ENCODE measurements around the gene THUMPD2.

THUMPD2 gene

DNA sequence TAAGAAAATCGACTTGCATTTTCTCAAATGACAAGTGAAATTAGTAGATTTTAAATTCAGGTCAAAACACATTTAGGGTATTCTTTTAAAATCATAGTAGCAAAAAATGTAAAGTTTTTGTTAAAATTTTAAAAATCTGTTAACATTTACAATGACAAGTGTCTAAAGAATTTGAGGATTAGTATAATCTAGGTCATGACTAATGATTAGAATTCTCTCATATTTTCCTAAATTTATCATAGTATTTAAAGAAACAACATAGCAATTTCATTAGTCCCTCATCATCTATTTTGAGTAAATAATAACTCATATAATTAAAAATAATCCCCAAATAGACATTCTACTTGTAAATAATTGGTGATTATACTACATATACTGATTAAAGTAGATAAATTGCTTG lies 23.6 kb downstream of the THUMPD2 start:
- TF ChIP-seq, protein P1, sequence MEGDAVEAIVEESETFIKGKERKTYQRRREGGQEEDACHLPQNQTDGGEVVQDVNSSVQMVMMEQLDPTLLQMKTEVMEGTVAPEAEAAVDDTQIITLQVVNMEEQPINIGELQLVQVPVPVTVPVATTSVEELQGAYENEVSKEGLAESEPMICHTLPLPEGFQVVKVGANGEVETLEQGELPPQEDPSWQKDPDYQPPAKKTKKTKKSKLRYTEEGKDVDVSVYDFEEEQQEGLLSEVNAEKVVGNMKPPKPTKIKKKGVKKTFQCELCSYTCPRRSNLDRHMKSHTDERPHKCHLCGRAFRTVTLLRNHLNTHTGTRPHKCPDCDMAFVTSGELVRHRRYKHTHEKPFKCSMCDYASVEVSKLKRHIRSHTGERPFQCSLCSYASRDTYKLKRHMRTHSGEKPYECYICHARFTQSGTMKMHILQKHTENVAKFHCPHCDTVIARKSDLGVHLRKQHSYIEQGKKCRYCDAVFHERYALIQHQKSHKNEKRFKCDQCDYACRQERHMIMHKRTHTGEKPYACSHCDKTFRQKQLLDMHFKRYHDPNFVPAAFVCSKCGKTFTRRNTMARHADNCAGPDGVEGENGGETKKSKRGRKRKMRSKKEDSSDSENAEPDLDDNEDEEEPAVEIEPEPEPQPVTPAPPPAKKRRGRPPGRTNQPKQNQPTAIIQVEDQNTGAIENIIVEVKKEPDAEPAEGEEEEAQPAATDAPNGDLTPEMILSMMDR (IDR thresholded peaks at IDR 0.05; ENCODE audit: insufficient read depth, missing control alignments): no peak
- FAIRE-seq (no peak), DNase-seq (ENCODE audit: insufficient read length, low spot score) (no peak)

DNA sequence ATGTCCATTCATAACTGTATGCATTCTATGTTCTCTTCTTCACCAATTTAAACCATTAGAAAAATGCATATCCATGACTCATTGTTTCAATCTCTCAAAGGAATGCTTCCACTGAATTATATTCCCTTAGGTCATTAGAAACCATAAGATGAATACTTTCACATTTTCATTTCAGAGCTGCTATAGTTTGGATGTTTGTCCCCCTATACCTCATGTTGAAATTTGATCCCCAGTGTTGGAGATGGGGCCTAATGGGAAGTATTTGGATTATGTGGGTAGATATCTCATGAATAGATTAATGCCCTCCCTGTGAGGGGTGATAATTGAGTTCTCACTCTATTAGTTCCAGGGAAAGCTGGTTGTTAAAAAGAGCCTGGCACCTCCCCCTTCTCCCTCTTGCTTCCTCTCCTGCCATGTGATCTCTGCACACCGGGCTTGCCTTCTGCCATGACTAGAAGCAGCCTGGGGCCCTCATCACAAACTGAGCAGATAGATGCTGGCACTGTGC lies 35.7 kb downstream of the THUMPD2 start:
- FAIRE-seq: peak; percentile 80
- TF ChIP-seq, protein P1 (IDR thresholded peaks at IDR 0.05; ENCODE audit: insufficient read depth, missing control alignments): no peak
- no peak for DNase-seq (ENCODE audit: insufficient read length, low spot score)

DNA sequence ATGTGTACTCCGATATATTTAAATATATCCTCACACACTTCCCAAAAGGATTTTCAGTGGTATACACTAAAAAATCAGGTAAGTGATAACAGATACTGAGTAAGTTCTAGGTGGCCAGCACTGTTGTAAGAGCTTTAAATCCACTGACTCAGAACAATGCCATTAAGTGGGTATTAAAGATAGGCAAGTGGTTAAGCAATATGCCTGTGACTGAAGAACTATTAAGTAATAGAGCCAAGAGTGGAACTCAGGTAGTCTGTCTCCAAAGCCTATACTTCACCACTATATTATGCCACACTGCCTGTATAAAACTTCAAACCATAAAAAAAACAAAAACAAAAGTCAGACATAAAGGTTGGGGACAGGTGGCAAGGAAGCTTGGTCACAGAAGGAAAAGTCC lies 37.2 kb downstream of the THUMPD2 start:
- TF ChIP-seq, protein P1 (IDR thresholded peaks at IDR 0.05; ENCODE audit: insufficient read depth, missing control alignments): no peak
- DNase-seq (ENCODE audit: insufficient read length, low spot score) (no peak), FAIRE-seq (peak; percentile 6)

DNA sequence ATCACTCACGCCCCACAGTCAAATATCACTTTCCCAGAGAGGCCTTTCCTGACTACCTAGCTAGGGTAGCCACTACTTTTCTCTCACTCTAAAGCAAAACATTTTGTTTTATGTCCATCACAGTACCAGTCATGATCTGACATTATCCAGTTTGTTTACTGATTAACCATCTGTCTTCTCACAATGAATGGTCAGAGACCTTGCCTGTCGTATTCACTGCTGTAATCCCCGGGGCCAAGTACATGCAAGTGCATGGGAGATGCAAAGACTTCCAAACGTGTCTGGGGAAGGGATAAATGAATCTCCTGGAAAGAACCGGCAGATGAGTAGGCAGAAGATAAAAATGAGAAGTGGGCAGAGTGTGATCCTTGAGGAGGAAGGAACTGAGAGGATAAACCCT lies 39.7 kb downstream of the THUMPD2 start:
- TF ChIP-seq, protein P1 (IDR thresholded peaks at IDR 0.05; ENCODE audit: insufficient read depth, missing control alignments): no peak
- DNase-seq (ENCODE audit: insufficient read length, low spot score) (no peak), FAIRE-seq (peak; percentile 90)

DNA sequence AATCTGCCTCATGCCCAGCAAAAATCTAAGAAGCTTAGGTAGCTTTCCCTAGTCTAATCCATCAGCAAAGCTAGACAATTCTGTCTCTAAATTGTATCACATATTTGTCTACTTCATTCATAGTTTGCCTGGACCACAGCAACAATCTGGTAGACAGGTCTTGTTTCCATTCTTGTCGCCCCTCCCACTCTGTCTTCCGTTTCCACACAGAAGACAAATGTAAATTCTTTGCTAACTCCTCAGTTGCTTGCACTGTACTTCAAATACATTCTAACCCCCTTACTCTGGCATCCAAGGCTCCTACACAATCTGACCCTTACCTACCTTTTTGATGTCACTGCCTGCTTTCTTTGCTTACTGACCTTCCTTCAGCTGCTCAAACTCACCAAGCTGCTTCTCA lies 40.1 kb downstream of the THUMPD2 start:
- no peak for DNase-seq (ENCODE audit: insufficient read length, low spot score)
- FAIRE-seq: peak; percentile 84
- TF ChIP-seq, protein P1 (IDR thresholded peaks at IDR 0.05; ENCODE audit: insufficient read depth, missing control alignments): no peak

DNA sequence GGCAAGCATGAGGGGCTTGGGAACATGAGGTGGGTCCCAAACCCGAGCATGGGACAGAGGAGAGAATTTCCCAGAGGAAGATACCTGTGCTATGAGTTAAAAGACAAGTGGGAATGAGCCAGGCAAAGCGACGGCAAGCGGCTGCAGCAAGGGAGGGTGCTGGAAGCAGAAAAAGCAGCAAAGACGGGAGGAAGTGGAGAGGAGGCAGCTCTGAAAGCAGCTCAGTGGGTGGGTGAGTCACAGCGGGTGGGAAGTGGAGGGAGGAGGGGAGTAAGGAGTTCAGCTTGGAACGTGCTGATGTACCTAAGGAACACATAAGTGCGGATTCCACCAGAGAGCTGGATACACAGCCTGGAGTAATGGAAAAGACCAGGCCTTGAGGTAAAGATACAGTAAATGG lies 41.4 kb downstream of the THUMPD2 start:
- TF ChIP-seq, protein P1 (IDR thresholded peaks at IDR 0.05; ENCODE audit: insufficient read depth, missing control alignments): no peak
- DNase-seq (ENCODE audit: insufficient read length, low spot score) (no peak), FAIRE-seq (no peak)

DNA sequence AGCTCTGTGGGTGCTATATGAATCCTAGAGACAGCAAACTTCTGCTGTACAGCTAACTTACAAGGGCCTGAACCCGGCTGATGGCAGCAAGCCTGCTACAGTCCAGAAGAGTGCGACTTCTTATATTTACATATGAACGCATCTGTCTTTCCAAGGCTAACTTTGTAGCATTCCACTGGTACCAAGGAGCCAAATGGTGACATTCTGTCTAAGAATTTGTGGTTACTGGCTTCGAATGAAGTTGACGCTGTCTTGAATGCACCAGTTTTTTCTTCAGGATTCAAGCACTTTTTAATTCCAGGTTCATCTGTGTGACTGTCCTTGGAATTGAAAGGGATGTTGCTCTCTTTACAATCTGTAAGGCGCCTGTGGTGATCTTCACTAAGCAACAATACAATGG lies 42.4 kb downstream of the THUMPD2 start:
- FAIRE-seq (no peak), DNase-seq (ENCODE audit: insufficient read length, low spot score) (no peak)
- TF ChIP-seq, protein P1 (IDR thresholded peaks at IDR 0.05; ENCODE audit: insufficient read depth, missing control alignments): no peak

All from D721Med (cell line).